D721Med (cell line): ENCODE measurements around the gene CDH1.
A peak's percentile ranks its signal among the peaks of the same experiment; 100 is the strongest.

Experiments
- DNase-seq: peaks from one replicate; pipeline ENCODE4 v3.0.0; 2011; ENCODE audit warnings: low spot score; ENCODE audit not compliant: insufficient read length
- FAIRE-seq: peaks from 2 replicates; lab custom pipeline; 2011; peaks lifted over from hg19 to GRCh38; lab: Jason Lieb, UNC
- CTCF ChIP-seq: IDR thresholded peaks from 2 replicates; pipeline ENCODE4 v1.5.1; 2012; ENCODE audit warnings: mild to moderate bottlenecking, control low read depth; ENCODE audit not compliant: insufficient read depth; ENCODE audit errors: missing control alignments

CDH1 gene

GRCh38 chr16:68790130-68790761, 53.2 kb downstream of the CDH1 start:
- TF ChIP-seq CTCF = no peak
- FAIRE-seq = no peak
- DNase-seq = no peak

GRCh38 chr16:68790944-68791343, 53.9 kb downstream of the CDH1 start:
- no peak for TF ChIP-seq CTCF
- no peak for FAIRE-seq
- no peak for DNase-seq

- FAIRE-seq (no peak), DNase-seq (no peak)
- TF ChIP-seq CTCF = no peak
These were observed 55.6 kb downstream of the CDH1 start for GRCh38 chr16:68792465-68793324.

- FAIRE-seq (no peak), DNase-seq (no peak)
- no peak for TF ChIP-seq CTCF
These were observed 56.3 kb downstream of the CDH1 start for GRCh38 chr16:68793401-68793857.

- DNase-seq = no peak
- FAIRE-seq = no peak
- TF ChIP-seq CTCF = no peak
These were observed 61.3 kb downstream of the CDH1 start for GRCh38 chr16:68798398-68798797.

- no peak for FAIRE-seq
- DNase-seq = no peak
- TF ChIP-seq CTCF = peak; percentile 63
These were observed 63.3 kb downstream of the CDH1 start for GRCh38 chr16:68800257-68800875.
